GM18951 (cell line): ENCODE data around the gene SLC1A7.

ENCODE experiments used
- POLR2A ChIP-seq: IDR thresholded peaks from 4 replicates; pipeline ENCODE4 v1.6.1; 2011; ENCODE audit warnings: mild to moderate bottlenecking; ENCODE audit not compliant: insufficient read length, insufficient read depth; ENCODE audit errors: extremely low read depth
- in situ Hi-C: fragments of 300-500 bp; cut with MboI; formaldehyde crosslinking; loops from one replicate; pipeline ENCODE4 v1.12.0; 2022; ENCODE audit warnings: low sequenced_read_pairs, mixed read lengths, inconsistent platforms; ENCODE audit not compliant: unreplicated experiment

The SLC1A7 gene

DNA sequence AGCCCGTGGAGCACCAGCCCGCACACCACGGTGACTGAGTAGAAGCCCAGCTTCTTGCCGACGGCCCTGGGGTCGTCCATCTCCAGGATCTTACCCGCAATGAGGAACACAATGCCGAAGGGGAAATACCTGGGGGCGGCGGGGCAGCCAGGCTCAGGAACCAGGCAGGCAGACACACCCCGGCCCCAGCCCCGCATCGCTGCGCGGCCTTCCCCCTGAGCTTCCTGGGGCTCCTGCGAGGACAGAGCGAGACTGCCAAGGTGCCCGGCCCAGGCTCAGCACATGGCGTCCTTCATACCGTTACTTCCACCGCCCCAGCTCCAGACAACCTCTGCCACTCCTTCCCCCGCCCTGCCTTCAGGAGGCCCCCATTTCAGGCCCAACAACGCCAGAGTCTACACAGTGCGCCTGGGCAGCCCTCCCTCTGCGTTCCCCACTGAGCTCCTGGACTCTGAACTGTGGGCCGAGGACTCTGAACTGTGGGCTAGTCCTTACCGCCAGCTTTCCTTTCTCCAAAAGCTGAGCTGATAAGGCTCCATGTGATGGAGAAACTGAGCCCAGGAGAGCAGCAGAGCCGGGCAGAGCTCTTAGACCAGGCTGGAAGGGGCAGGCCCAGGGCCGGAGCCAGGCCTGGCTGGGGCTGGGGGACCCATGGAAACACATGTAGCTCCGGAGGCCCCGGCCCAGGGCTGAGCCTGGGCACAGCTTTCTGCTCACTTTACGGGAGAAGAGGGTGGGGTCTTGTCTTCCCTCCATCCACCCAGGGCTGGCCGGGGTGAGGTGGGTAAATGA lies 49.6 kb downstream of the SLC1A7 start:
- in situ Hi-C loops, result no loop called here
- TF ChIP-seq POLR2A, result no peak

- in situ Hi-C loops, result no loop called here
- no peak for TF ChIP-seq POLR2A
These were observed 50.4 kb downstream of the SLC1A7 start for GRCh38 chr1:53091841-53092645.

DNA sequence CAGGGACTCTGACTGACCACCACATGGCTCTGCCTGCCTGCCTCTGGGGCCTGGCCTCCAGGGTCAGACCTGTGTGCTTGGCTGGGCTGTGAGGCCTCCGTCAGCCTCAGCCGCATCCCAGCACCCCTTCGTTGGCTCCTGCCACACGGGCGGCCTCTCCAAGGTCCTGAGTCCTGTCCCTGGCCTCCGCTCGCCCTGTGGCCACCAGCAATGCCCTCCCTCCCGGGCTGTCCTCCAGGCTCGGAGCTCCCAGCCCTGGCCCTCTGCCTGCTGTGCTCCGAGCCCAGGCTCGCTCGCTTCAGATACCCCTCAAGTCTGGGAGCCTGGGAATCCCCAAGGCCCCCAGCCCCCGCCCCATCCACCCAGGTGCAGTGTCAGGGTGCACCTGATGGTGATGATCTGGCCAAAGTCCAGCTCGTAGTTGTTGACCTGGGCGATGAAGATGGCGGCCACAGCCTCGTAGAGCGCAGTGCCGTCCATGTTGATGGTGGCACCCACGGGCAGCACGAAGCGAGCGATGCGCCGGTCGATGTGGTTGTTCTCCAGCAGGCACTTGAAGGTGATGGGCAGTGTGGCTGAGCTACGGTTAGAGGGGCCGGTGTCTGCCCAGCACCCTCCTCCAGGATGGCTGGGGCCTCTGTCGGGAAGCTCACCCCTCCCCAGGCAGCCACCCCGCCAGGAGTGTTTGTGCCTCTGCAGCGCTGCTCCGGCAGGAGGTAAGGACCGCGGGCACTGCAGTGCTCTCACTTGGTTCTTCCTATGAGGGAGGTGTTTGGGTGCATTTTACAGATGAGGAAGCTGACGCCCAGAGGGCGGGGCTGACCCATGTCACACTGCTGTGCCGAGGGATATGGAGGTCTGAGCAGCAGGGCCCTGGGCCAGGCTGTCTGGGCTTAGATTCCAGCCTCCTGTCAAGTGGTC lies 52.0 kb downstream of the SLC1A7 start:
- in situ Hi-C loops, result no loop called here
- no peak for TF ChIP-seq POLR2A

GRCh38 chr1:53089478-53090226 lies 52.8 kb downstream of the SLC1A7 start:
- no peak for TF ChIP-seq POLR2A
- in situ Hi-C loops, result no loop called here

GRCh38 chr1:53088616-53089300 lies 53.7 kb downstream of the SLC1A7 start:
- no peak for TF ChIP-seq POLR2A
- in situ Hi-C loops, result no loop called here

- in situ Hi-C loops, result no loop called here
- TF ChIP-seq POLR2A, result no peak
These were observed 54.8 kb downstream of the SLC1A7 start for GRCh38 chr1:53087332-53088285.

DNA sequence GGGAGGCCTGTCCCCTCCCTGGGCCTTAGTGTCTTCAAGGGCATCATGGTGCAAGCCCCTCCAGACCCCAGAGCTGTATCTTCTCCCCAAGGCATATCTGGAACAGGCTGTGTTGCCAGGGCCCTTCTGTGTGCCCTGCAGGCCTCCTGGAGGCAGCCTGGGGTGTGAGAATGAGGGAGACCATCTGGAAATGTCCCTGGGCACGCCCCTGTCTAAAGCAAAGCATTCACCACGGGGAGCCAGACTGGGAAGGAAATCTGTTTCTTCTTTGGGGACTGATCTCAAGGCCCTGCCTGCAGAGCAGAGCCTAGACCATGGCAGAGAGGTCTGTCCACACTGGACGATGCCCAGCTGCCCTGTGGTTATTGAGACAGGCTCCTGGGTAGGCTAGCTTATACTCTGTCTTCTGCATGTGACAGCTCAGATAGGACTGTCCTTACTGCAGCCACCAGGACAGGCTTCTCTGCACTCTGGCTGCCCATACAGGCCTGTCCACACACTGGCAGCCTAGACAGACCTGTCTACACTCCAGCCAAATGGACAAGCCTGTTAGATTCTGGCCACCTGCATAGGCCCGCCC lies 55.9 kb downstream of the SLC1A7 start:
- in situ Hi-C loops, result no loop called here
- TF ChIP-seq POLR2A, result no peak

DNA sequence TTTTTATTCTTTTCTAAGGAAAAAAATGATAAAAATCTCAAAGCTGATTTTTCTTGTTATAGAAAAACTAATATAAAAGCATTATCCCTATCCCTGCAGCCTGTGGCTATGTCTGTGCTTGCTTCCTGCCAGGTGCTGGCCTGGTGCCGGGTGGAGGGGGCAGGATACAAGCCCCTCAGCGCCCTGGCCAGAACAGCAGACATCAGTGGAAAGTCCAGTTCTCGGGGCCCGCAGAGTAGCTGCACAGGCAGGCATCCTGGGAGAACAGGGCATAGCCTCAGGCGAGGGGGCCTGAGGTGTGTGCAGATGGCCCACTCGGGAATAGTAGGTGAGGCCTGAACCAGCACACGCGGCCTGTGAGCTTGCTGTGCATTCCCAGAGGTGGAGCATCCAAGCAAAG lies 57.0 kb downstream of the SLC1A7 start:
- no peak for TF ChIP-seq POLR2A

GRCh38 chr1:53084589-53084971 lies 57.9 kb downstream of the SLC1A7 start:
- no peak for TF ChIP-seq POLR2A
- in situ Hi-C loops, result no loop called here

More for the DNA sequence above, 57.0 kb downstream of the SLC1A7 start:
- in situ Hi-C loops, result no loop called here

- no peak for TF ChIP-seq POLR2A
- in situ Hi-C loops, result no loop called here
These were observed 58.5 kb downstream of the SLC1A7 start for GRCh38 chr1:53083636-53084588.
